HuH-7.5 (cell line): ENCODE results near the gene MCHR1.

ENCODE experiments used
- DNase-seq: peaks from one replicate; pipeline ENCODE4 v3.0.0; 2011; ENCODE audit warnings: low spot score

Gene MCHR1, protein sequence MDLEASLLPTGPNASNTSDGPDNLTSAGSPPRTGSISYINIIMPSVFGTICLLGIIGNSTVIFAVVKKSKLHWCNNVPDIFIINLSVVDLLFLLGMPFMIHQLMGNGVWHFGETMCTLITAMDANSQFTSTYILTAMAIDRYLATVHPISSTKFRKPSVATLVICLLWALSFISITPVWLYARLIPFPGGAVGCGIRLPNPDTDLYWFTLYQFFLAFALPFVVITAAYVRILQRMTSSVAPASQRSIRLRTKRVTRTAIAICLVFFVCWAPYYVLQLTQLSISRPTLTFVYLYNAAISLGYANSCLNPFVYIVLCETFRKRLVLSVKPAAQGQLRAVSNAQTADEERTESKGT

DNA sequence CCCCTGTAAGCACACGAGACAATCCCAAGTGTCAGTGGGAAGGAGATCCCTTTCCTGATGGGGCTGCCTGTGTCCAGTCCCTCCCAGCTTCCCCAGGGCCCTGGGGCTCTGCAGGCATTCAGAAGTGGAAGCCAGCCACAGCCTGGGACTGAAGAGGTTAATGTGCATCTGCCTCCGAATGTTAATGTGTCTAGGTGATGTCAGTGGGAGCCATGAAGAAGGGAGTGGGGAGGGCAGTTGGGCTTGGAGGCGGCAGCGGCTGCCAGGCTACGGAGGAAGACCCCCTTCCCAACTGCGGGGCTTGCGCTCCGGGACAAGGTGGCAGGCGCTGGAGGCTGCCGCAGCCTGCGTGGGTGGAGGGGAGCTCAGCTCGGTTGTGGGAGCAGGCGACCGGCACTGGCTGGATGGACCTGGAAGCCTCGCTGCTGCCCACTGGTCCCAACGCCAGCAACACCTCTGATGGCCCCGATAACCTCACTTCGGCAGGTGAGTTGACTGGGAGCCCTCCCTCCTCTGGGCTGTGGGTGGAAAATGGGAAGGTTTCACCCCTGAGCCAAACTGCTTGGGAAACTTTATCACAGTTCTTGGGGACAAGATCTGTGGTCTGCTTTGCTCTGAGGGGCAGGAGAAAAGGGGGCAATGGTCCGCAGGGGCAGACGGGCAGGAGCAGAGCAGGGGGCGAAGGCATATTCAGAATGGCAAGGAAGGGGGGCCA, at the start of gene MCHR1:
MCHR1 (plus strand) TSS at position 236 of the 715 bp plus-strand sequence; CDS start at position 405, 169 bp downstream.
- no peak for DNase-seq

DNA sequence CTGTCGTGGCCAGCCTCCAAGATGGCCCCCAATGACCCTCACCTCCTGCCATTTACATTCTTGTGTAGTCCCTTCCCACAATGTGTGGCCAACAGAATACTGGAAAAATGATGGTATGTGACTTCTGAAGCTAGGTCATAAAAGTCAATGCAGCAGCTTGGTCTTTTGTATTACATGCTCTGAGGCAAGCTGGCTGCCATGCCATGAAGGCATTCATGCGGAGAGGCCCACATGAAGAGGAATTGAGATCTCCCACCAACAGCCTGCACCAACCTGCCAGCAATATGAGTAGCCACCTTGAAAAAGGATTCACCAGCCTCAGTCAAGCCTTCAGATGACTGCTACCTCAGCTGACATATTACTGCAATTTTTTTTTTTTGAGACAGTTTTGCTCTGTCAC, 47.4 kb upstream of the MCHR1 start:
- DNase-seq, result no peak

DNA sequence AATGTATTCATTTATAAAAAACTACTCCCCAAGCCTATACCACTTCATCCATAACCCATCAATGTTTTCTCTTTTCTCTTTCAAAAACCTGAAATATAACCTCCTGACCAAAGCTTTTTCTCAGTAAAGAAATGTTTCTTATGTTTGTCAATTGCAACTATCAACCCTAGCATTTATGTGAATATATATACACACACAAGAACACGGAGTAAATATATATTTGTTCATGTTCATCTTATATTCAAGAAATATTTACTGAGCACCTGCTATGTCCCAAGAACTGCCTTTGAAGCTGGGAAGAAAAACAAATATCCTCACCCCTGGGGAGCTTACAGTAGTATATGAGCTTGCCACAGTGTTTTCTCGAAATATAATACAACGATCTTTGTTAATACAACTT, 46.2 kb upstream of the MCHR1 start:
- no peak for DNase-seq

DNA sequence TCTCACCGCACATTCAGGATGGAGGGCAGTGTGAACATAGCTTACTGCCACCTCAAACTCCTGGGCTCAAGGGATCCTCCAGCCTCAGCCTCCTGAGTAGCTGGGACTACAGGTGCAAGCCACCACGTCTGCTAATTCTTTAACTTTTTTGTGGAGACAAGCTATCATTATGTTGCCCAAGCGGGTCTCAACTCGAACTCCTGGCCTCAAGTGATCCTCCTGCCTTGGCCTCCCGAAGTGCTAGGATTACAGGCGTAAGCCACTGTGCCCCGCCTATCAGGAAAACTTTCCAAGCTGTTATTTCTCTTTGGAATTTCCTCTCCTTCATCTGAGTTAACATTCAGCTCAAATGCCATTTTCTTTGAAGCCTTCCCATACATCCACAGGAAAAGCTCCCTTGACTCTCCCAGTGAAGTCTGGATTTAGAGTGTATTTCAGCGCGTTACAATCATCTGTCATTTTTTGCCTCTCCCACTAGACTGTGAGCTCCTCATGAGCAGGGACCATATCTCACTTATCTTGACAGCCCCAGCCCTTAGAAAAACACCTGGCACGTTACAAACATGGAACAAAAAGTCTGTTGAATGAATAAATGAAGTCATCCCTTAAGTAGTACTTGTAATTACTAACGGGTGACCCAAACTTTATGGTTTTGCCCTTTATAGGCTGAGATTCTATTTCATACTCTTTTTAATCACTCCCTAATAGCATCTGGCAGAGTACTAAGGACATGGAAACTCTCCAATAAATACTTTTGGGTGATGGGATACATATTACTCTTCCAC, 45.0 kb upstream of the MCHR1 start:
- no peak for DNase-seq

DNA sequence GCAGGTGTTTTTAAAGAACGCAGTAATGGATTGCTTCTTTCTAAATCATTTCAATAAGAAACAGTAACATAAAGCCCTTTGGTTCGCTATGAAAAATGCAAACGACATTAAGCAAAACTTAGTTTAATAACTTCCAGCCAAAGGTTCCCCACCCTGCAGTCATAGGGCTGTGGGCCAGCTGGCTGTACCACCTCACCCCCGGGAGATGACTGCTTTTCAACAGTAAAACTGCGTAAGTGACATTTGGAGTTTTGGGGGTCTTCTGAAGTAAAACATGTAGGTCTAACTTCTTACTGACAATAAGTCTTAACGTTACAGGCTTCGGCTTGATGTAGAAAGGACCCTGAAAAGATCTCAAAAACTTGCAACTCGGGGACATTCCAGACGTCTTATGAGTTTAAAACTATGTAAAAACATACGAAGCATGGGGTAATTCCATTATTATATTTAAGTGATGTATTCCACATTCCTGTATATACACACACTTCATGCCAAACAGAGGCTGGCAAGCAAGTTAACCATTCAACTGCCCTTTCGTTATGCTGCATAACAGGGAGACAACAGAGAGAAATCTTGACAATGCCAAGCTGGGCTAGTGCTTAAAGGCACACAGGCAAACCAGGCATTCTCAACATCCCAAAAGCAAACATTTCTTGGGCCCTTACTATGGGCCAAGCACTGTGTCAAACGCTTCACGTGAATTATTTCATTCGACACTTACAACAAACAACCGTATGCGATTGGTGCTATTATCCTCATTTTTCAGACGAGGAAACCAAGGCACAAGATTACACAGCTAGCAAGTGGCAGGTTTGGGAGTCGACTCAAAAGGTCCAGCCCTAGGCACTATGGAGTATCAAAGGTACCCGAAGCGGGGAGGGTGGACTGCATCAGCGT, 44.0 kb upstream of the MCHR1 start:
- DNase-seq, result no peak

DNA sequence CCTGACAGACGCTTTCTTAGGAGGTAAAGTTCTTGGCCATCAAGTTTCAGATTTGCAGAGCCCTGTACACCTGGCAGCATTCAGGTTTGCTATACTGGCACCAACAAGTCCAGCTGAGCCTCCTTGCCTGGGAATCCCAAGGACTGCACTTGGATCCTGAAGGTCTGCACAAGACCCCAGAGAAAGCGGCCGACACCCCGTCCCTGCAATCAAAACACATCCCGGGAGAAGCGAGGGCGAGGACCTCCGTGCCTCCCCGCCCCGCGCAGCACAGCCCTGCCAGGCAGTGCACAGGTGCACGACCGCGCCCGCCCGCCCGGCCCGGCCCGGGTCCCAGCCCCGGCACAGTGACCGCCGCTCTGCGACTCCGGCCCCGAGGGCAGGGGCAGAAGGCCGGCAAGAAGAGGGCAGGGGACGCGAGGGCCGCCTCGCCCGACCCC, 43.3 kb upstream of the MCHR1 start:
- no peak for DNase-seq

DNA sequence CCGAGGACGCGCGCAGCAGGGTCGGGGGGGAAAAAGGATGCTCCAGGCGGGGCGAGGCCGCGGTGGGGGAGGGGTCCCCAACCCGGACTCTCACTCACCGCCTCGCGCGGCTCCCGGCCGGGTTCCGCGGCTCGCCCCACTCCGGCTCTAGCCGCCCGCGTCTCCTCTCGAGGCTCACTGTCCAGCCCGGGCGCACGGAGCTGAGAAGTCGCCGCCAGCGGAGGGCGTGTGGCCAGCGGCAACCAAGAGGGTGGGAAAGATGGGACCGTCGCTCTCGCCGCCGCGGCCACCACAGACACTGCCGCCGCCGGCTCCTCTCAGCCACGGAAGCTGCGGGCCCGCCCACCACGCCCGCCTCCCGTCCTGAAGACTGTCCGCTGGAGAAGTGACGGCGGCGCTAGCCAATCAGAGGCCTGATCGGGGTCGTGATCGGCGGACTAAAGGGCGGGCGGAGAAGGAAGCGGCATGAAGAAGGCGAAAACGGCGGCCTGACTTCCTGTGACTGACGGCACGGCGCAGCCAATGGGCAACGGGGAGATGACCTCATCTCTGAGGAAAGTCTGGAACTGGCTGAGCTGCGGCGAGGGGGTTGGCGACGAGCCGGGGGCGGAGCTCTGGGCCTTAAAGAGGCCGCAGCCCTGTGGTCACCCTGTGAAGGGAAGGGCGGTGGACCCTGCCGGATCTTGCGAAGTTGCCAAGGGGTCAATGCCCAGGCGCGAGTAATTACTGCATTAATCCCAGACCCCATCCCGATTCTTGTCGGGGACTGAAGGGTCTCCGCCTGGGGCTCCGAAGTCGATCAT, 42.7 kb upstream of the MCHR1 start, which contains the start of gene MRTFA:
MRTFA (minus strand) TSS at position 340 of the 803 bp plus-strand sequence.
- DNase-seq, result peak; percentile 71

DNA sequence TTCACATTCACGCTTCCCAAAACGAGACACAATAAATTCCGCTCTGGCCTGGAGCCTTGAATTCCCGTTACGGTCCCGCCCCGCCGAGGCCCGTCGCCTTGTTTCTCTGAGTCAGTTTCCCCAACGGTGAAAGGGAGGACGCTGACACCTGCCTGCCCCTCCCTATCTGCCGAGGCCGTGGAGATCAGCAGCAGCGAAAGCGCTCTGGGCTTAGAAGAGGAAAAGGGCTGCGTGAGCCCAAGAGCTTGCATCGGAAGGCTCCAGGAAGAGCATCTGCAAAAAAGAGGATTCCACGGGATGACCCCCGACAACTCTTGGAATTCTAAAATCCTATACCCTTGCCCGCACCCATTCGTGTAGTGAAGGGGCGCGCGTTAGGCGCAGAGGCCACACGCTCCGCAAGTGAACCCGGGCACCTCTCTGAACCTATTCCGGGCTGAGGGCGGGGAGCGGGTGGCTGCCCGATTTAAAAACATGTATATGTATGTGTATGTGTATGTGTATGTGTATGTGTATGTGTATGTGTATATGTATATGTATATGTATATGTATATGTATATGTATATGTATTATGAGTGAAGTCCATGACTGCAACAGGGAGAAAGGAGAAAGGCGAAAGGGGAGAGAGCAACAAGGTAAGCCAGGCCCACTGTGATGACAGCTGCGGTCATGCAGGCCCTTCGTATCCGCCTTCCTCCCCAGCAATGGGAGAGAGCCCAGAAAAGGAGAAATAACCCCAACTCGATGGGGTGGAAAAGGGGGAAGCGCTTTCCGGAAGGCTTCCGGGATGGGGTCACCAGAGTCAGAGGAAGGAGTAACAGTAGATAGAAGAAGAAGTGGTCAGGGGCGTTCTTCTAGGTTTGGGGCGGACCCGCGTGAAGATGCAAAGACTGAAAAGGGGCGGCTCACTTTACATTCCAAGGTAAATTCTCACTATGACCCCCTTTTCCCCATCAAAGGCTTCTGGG, 41.8 kb upstream of the MCHR1 start:
- no peak for DNase-seq

DNA sequence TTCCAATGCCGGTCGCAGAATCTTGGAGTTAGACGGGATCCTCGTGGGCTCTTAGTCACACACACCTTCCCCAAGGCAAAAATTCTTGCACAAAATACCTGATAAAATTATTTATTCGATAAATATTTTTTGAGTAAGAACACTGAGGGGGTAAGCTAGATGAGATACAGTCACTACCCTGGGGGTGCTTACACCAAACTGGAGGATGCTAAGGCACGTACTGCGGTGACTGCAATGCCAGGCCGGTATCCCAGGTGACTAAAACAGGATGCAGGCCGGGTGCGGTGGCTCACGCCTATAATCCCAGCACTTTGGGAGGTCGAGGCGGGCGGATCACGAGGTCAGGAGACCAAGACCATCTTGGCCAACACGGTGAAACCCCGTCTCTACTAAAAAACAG, 41.0 kb upstream of the MCHR1 start:
- DNase-seq, result no peak

DNA sequence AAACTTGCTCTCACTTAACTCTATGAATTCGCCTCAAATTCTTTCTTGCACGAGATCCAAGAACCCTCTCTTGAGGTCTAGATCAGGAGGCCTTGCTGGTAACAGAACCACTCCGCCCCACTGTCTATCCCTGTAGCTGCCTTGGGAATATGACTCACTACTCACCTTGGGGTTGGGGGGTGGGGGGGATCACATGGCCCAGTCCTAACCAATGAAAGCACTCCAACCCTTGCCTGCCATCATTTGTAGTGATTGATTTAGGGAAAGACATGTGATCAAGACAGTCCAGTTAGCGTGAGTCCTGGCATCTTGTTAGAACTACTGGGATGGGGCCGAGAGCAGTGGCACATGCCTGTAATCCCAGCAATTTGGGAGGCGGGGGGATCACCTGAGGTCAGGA, 38.0 kb upstream of the MCHR1 start:
- DNase-seq, result no peak

DNA sequence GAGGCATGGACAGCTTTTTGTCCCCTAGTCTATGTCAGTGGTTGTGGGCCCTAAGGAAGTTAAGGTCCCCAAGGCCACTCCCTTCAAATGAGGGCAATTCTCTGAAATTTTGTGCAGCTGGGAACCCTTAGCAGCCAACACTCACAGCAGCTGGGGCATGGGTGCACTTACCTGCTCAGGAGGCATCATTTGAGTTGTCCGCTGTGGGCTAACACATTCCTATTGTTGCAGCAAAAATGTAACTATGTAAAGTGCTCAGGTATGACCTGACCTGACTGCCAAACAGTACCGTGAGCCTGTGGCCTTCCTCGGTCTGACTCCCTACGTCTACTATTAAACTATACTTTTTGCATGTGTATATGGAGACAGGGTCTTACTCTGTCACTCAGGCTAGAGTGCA, 37.0 kb upstream of the MCHR1 start:
- DNase-seq, result no peak

DNA sequence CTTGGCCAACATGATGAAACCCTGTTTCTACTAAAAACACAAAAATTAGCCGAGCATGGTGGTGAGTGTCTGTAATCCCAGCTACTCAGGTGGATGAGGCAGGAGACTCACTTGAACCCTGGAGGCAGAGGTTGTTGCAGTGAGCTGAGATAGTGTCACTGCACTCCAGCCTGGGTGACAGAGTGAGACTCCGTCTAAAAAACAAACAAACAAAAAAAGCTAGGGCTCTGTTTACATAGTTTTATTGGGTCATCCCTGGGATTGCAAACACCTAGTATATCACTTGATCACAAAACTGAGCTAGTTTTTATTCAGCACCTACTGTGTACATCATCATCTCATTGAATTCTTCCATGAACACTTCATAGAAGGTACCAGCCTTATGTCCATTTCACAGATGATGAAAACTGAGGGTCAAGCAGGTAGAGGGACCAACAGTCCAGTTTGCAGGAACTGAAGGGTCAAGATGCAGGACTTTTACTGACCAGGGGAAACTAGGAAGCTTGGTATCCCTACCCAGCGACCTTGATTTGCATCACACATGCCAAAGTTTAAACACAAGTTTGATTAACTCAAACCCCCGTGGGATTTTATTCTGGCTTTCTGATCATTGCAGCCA, 33.6 kb upstream of the MCHR1 start:
- DNase-seq, result no peak

DNA sequence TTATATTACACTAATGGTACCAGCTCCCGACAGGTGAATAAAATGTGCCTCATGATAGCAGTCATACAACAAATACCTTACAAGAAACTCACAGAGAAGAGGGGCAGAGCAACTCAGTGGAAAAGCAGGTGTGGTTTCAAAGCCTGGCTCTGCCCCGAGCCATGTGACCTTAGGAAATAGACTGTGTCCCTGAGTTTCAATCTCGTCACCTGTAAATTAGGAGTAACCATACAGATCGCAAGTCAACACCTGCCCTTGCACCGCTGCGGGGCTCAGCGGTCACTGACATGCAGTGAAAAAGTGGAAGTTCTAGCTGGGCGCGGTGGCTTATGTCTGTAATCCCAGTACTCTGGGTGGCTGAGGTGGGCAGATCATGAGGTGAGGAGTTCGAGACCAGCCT, 30.9 kb upstream of the MCHR1 start:
- no peak for DNase-seq

DNA sequence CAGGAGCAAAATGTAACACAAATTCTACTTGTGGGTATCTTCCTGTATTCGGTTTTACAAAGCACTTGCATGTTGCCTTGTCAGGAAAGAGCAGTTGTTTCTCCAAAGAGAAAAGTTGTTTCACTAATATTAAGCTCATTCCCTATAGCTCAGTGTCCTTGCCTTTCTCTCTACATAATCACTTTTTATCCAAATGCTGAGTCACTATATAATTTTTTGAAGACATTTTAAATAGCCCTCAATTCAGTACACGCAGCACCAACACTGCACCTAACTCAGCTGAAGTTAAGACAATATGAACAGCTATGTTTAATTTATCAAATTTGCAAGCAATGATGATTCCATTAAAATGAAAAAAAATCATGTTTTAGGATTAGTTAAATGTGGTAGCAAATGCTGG, 28.2 kb upstream of the MCHR1 start:
- DNase-seq, result no peak

DNA sequence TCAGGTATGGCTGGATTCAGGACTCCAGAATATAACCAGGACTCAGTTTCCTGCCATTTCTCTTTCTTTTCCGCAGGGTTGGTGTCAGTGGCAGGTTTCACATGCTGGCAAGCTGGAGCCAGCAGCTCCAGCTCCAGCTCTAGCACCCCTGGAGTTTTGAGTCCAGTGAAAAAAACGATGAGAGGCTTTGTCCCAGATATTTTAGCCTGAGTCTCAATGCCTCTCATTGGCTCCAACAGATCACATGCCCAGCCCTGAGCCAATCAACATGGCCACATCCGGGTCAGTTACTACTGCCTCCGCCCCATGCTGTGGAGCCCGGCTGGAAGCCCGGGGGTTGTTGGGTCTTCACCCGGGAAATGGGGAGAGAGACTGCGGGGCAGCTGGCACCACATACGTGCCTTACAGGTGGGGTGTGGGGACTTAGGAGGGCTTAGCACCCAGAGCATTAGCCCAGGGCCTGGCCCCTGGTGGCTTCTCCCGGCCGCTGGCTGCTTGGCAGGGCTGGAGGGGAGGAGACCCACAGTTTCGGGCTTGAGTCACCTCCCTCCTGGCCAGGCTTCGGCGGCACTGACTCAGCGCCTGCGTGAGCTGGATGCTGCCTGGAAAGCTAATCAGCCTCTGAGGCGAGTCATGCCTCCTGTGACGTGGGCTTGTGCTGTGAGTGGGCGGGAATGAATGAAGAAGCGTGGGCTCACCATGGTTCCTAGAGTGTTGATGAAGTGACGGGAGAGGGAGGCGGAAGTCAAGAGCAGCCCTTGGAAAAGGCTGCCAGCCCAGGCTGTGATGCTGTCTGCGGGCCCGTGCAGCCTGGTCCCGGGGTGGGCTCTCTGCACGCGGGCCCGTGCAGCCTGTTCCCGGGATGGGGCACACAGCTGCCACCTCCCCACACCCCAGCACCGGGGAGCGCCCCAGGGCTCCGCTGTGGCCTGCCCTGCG, 27.5 kb upstream of the MCHR1 start:
- DNase-seq, result peak; percentile 84

DNA sequence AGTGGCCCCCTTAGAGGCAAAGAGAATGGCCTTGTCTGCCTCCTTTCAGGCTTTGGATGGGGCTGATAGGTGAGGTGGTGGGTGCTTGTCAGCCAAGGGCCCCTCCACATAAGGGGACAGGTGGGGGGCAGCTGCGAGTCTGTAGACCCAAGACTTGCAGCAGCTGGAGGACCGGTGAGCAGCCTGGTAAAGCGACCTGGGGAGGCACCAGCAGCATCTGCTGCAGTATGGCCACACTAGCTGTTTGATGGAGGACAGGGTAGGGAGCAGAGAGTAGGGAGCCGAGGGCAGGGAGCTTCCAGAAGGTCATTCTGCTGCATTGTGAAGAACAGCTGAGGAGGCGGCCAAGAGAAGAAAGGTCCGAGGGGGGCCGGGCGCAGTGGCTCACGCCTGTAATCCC, 25.9 kb upstream of the MCHR1 start:
- no peak for DNase-seq

DNA sequence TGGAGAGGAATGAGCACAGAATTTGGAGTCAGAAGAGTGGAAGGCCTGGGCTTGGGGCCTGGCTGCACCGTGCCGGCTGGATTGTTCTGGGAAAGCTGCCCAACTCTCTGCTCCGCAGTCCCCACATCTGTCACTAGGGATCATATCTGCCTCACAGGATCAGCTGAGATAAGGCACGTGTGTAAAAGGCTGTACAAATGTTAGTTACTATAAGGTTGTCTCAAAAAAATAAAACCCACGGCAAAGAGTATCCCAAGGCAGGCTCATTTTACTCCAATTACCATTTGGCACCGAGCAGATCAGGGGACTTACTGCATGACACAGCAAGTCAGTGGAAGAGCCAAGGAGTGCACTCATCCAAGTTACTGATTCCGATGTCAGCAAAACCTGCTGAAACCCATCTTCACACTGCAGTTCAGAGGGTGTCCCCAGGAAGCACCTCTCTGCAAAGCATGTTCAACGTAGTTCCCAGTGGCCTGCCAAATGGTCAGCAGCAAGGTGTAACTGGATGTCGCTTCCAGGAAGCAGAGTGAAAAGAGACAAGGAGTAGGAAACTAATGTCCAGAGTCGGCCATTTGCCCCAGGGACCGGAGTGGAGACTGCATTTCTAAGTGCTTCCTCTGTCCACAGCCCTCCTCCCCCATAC, 24.6 kb upstream of the MCHR1 start:
- DNase-seq, result no peak
